NOMO-1 (cell line): Measurements from ENCODE around the gene ARHGEF6.
A peak's percentile ranks its signal among the peaks of the same experiment; 100 is the strongest.

Experiments used
- DNase-seq, 2 experiments: peaks; one replicate each; lab custom pipeline; 2025; ENCODE audit not compliant: unreplicated experiment in 2 of 2; lab: John Stamatoyannopoulos, UW

The ARHGEF6 gene

GRCh38 chrX:136710325-136710951, 70.3 kb downstream of the ARHGEF6 start:
- no peak for DNase-seq

DNA sequence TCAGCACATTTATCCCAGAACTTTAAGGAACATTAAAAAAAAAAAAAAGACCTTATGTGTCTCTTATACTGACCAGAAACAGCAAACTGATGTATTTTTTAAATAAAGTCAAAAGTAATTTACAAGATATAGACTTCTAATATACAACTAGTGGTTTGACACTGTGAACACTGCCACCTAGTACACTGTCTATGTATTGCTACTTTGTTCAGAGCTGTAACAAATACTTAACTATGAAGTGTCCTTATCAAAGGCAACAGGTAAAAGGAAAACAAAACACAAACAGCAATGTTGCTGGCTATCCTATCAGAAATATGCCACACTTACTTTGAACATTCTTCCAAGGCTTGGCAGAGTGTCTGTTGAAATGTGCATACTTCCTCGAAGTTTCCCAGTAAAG, 72.4 kb downstream of the ARHGEF6 start:
- DNase-seq = peak in 1 of 2 experiments; percentile 15

DNA sequence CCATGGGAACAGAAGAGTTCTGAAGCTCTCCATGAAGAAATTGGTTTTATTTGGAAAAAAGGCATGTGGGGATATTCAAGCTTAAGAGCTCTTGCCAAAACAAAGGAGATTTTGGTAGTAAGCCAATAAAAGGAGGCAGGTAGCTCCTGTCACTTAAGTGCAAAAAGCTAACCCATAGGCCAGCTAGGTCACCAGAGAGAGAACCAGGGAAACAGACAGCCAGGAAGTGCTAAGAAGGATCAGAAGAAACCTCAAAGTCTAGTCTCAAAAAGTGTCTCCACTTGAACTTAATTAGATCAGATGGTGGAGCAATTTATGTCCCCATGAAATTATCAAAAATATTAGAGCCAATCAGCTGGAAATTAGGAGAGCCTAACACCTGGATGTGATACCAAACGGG, 83.6 kb downstream of the ARHGEF6 start:
- no peak for DNase-seq

GRCh38 chrX:136694431-136695087, 86.2 kb downstream of the ARHGEF6 start:
- DNase-seq = peak in 1 of 2 experiments; percentile 46

GRCh38 chrX:136692271-136692670, 88.5 kb downstream of the ARHGEF6 start:
- DNase-seq = no peak

GRCh38 chrX:136691028-136691809, 89.5 kb downstream of the ARHGEF6 start:
- DNase-seq = no peak

- no peak for DNase-seq
Observed at GRCh38 chrX:136689436-136689835, 91.3 kb downstream of the ARHGEF6 start.

DNA sequence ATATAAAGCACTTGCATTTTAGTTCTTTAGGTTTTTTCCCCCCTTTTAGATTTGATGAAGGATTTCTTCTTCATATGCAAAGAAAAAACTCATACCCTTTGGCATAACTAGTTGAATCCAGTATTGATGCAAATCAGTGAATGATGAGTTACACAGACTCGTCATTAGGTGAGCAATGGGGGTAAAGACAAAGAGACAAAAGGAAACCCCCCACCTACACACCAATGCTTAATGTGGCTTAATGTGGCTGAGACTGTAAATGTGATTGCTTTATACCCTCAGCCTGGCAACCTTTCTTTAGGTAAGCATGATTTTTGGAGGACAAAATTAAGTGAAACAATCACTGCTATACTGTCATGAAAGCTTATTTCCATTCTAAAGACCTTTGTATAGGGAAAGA, 93.3 kb downstream of the ARHGEF6 start:
- DNase-seq = no peak

DNA sequence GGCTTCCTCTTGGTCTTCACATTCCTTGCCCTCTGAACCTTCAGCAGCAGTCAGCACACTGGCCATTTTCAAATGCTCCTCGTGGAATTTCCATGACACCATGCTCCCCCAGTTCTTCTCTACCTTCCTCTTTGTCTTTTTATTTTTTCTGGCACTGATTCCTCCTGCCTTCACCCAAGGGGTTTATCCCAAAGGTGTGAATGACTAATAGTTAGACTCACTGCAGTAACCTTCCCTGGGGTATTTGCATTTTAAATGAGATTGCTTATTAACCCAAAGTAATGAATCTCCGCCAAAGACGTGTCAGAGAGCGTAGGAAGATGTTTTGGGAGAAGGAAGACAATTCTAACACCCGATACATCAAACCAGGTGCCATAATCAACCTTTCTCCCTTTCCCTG, 96.6 kb downstream of the ARHGEF6 start:
- no peak for DNase-seq

DNA sequence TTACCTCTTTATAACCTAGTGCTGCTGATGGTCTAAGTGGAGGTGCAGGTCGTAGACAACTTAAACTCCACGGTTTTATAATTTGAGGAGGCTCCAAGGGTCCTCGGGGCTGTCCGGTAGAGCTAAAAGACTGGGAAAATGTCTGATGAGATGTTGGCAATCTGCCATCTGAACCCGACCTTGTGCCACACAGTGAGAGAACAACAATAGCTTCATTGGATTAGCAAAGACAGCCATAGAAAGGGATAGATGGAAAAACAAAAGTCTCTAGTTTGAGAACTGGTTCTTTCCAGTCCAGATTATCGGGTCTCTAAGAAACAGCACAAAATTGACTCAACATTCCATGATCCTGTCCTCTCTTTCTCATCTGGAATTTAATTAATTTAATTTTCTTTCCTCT, 101.2 kb downstream of the ARHGEF6 start:
- no peak for DNase-seq

- no peak for DNase-seq
Observed at GRCh38 chrX:136674270-136674985, 106.3 kb downstream of the ARHGEF6 start.

GRCh38 chrX:136671006-136671610, 109.6 kb downstream of the ARHGEF6 start:
- no peak for DNase-seq

GRCh38 chrX:136667446-136668168, 113.1 kb downstream of the ARHGEF6 start:
- DNase-seq = no peak

DNA sequence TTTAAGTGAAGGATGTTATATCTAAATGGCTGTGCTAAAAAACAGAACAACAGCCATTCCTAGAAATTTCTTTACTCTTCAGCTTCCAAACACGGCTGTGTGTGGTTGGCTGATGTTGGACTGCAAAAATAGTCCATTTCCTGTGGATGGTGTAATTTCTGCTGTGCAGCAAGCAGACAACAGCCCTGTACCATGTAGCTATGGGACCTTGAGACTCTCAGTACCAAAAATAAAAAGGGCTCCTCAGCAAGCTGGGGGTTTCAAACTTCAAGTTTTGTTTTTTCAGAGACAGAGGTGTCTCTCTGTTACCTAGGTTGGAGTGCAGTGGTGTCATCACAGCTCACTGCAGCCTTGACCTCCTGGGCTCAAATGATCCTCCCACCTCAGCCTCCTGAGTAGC, 114.6 kb downstream of the ARHGEF6 start:
- DNase-seq = peak; percentile 20 to 31

DNA sequence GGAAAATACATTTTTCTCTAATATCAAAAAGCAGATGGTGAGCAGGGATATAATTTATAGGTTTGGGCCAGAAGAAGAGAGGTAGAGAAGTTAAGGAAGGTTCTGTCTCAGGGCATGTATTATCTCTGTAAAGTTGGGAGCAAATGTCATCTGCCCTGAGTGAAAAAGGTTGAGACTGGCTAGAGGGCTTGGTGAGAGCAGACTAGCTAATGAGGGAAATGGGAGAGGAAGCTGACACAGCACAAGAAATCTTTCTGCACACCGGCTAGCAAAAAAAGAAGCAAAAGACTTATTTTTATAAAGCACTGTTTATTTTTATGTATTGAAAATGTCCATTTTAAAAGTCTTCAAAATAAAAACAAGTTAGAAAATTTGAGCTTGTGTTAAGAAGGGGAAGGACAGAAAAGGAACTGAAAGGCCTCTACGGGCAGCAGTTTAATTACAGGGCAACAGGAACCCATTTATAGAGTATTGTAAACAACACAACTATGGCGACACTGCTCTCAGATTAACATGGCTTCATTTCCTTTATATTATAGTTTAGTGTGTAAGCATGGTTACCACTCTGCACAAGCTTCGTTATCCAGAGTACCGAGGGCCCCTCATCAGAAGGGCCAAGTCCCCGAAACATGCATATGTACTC, 115.4 kb downstream of the ARHGEF6 start:
- DNase-seq = peak; percentile 58 to 84

GRCh38 chrX:136662976-136663375, 117.8 kb downstream of the ARHGEF6 start:
- no peak for DNase-seq

- no peak for DNase-seq
Observed at GRCh38 chrX:136662104-136662503, 118.6 kb downstream of the ARHGEF6 start.

GRCh38 chrX:136660896-136661295, 119.8 kb downstream of the ARHGEF6 start:
- no peak for DNase-seq

- DNase-seq = no peak
Observed at GRCh38 chrX:136659174-136659573, 121.6 kb downstream of the ARHGEF6 start.

- no peak for DNase-seq
Observed at GRCh38 chrX:136658151-136658550, 122.6 kb downstream of the ARHGEF6 start.
